Right hindlimb (tissue), 1 donor: ENCODE results near the gene HSP90AB1.

Source experiments
- DNase-seq: peaks from one replicate; pipeline ENCODE4 v3.0.0-alpha.2; 2018

Gene HSP90AB1

GRCh38 chr6:44269921-44270525 is 23.1 kb downstream of the HSP90AB1 start, which contains the start of gene TMEM151B:
Gene TMEM151B (plus strand): TSS chr6:44270450. CDS start chr6:44270743, 293 bp downstream.
- DNase-seq = no peak

GRCh38 chr6:44270526-44271405 is 23.9 kb downstream of the HSP90AB1 start:
- no peak for DNase-seq

- DNase-seq = no peak
Measured at GRCh38 chr6:44271406-44271723, 24.5 kb downstream of the HSP90AB1 start.

GRCh38 chr6:44271914-44272313 is 25.0 kb downstream of the HSP90AB1 start:
- no peak for DNase-seq

GRCh38 chr6:44272529-44272928 is 25.6 kb downstream of the HSP90AB1 start:
- no peak for DNase-seq

- no peak for DNase-seq
Measured at GRCh38 chr6:44272999-44273566, 26.2 kb downstream of the HSP90AB1 start.

GRCh38 chr6:44273617-44274016 is 26.7 kb downstream of the HSP90AB1 start:
- DNase-seq = no peak

GRCh38 chr6:44275271-44275748 is 28.4 kb downstream of the HSP90AB1 start:
- DNase-seq = no peak

GRCh38 chr6:44275749-44276648 is 29.1 kb downstream of the HSP90AB1 start:
- peak; percentile 56 for DNase-seq

- DNase-seq = no peak
Measured at GRCh38 chr6:44276667-44277640, 30.1 kb downstream of the HSP90AB1 start.

GRCh38 chr6:44277763-44278162 is 30.9 kb downstream of the HSP90AB1 start:
- no peak for DNase-seq

- DNase-seq = no peak
Measured at GRCh38 chr6:44278315-44278714, 31.4 kb downstream of the HSP90AB1 start.

- DNase-seq = no peak
Measured at GRCh38 chr6:44278774-44279697, 32.1 kb downstream of the HSP90AB1 start.

- DNase-seq = no peak
Measured at GRCh38 chr6:44284121-44284520, 37.2 kb downstream of the HSP90AB1 start.

GRCh38 chr6:44284867-44285266 is 38.0 kb downstream of the HSP90AB1 start:
- DNase-seq = no peak

GRCh38 chr6:44285552-44286284 is 38.8 kb downstream of the HSP90AB1 start:
- no peak for DNase-seq

- no peak for DNase-seq
Measured at GRCh38 chr6:44286285-44286565, 39.3 kb downstream of the HSP90AB1 start.

GRCh38 chr6:44286747-44287146 is 39.8 kb downstream of the HSP90AB1 start:
- DNase-seq = no peak

GRCh38 chr6:44289726-44290260 is 42.9 kb downstream of the HSP90AB1 start:
- no peak for DNase-seq

GRCh38 chr6:44291841-44292240 is 44.9 kb downstream of the HSP90AB1 start:
- DNase-seq = no peak
